H1 (cell line): Measurements from ENCODE around the gene RASD2. TPM values are rescaled to one million over a fixed set of nuclear protein-coding genes. Genes with fewer than 3 reads are reported as not detected.

ENCODE experiments used
- ATF3 ChIP-seq: IDR thresholded peaks from 2 replicates; pipeline ENCODE4 v1.6.1; 2011; ENCODE audit warnings: low read depth, mild to moderate bottlenecking, low read length; ENCODE audit not compliant: insufficient read depth
- BACH1 ChIP-seq: IDR thresholded peaks from 2 replicates; pipeline ENCODE4 v1.6.1; 2012; ENCODE audit warnings: low read length, improper control_type of control experiment
- BRCA1 ChIP-seq: IDR thresholded peaks from 2 replicates; pipeline ENCODE4 v1.6.1; 2012; ENCODE audit warnings: low read depth, low read length, improper control_type of control experiment
- CBX5 ChIP-seq: fragments of 300-800, 300-1000 bp; sonication (generic); IDR thresholded peaks from 2 replicates; pipeline ENCODE4 v1.7.1; 2016; ENCODE audit warnings: antibody characterized with exemption, low read length, low read depth
- CBX8 ChIP-seq: fragments of 300-800, 300-1000 bp; sonication (generic); IDR thresholded peaks from 2 replicates; pipeline ENCODE4 v1.7.1; 2016; ENCODE audit warnings: low read depth, low read length, borderline replicate concordance
- CHD1 ChIP-seq: IDR thresholded peaks from 2 replicates; pipeline ENCODE4 v1.6.1; 2012; ENCODE audit warnings: low read depth, low read length, improper control_type of control experiment
- FOSL1 ChIP-seq: IDR thresholded peaks from 2 replicates; pipeline ENCODE4 v1.6.1; 2011; ENCODE audit warnings: mild to moderate bottlenecking, low read depth, low read length, moderate library complexity; ENCODE audit not compliant: insufficient read depth
- GABPA ChIP-seq: IDR thresholded peaks from 2 replicates; pipeline ENCODE4 v1.6.1; 2011; ENCODE audit warnings: mild to moderate bottlenecking, low read length, moderate library complexity, borderline replicate concordance; ENCODE audit not compliant: insufficient read depth
- HDAC2 ChIP-seq, 2 experiments: fragments of 300-600 bp in 1 of 2; sonication (generic) in 1 of 2; IDR thresholded peaks; 2 replicates each; pipeline ENCODE4 v1.6.1; 2011 to 2012; ENCODE audit warnings: low read depth in 2 of 2, low read length in 2 of 2, mild to moderate bottlenecking in 2 of 2, moderate library complexity in 2 of 2, borderline replicate concordance in 1 of 2, inconsistent platforms in 1 of 2
- KDM1A ChIP-seq: fragments of 200-600, 300-600 bp; sonication (generic); IDR thresholded peaks from 2 replicates; pipeline ENCODE4 v1.7.1; 2016; ENCODE audit warnings: mild to moderate bottlenecking, low read length, borderline replicate concordance
- MAFK ChIP-seq: IDR thresholded peaks from 2 replicates; pipeline ENCODE4 v1.6.1; 2012; ENCODE audit warnings: low read depth, mild to moderate bottlenecking, improper control_type of control experiment, low read length
- MAX ChIP-seq: IDR thresholded peaks from 2 replicates; pipeline ENCODE4 v1.6.1; 2012; ENCODE audit warnings: inconsistent platforms
- NRF1 ChIP-seq: IDR thresholded peaks from 2 replicates; pipeline ENCODE4 v1.6.1; 2011; ENCODE audit warnings: mild to moderate bottlenecking, low read depth, low read length, improper control_type of control experiment
- POLR2AphosphoS5 ChIP-seq: IDR thresholded peaks from 2 replicates; pipeline ENCODE4 v1.6.1; 2011; ENCODE audit warnings: low read depth, low read length
- RAD21 ChIP-seq, 2 experiments: IDR thresholded peaks in 1 of 2; conservative IDR thresholded peaks in 1 of 2; 2 replicates each; pipeline ENCODE4 v1.6.1; 2011; ENCODE audit warnings: low read depth in 2 of 2, low read length in 2 of 2, improper control_type of control experiment in 1 of 2, inconsistent platforms in 1 of 2, mild to moderate bottlenecking in 1 of 2, moderate library complexity in 1 of 2
- SIN3A ChIP-seq, 2 experiments: IDR thresholded peaks in 1 of 2; conservative IDR thresholded peaks in 1 of 2; 2 replicates each; pipeline ENCODE4 v1.6.1; 2011 to 2012; ENCODE audit warnings: low read length in 2 of 2, improper control_type of control experiment in 1 of 2, low read depth in 1 of 2, mild to moderate bottlenecking in 1 of 2
- SP1 ChIP-seq: IDR thresholded peaks from 2 replicates; pipeline ENCODE4 v1.6.1; 2011; ENCODE audit warnings: low read depth, low read length
- TCF12 ChIP-seq: IDR thresholded peaks from 2 replicates; pipeline ENCODE4 v1.6.1; 2011; ENCODE audit warnings: low read depth, mild to moderate bottlenecking, low read length
- polyA plus RNA-seq, 7 experiments: library from polyadenylated mRNA; depleted of rRNA in 3 of 7; stranded (reverse) in 5 of 7; unstranded in 2 of 7; fragments of >200 nt in 5 of 7; fragments of 200-250 nt in 2 of 7; gene quantifications; 1 replicate in 5 of 7; 2 replicates in 1 of 7; 4 replicates in 1 of 7; pipeline versions ENCODE4 v1.2.1 to v1.2.3, GENCODE V29; 2011 to 2013; ENCODE audit warnings: missing spikeins in 2 of 7, mixed read lengths in 2 of 7
- total RNA-seq: library from RNA; stranded (reverse); fragmentation: NEBNext Ultra II Directional; extraction: Animal tissue kit (Norgen Biotek cat#: 25700); gene quantifications from 2 replicates; pipeline ENCODE4 v1.2.1, GENCODE V29; 2021

The RASD2 gene
- total and polyA plus RNA-seq, 2 of the 8 experiments (the other 6 are each of a cell fraction or from before 2014, with no cell fraction given), result 1.9 to 5.1 TPM

GRCh38 chr22:35547987-35548721 is 7.5 kb downstream of the RASD2 start (continued):
- TF ChIP-seq CHD1 (no peak), MAX (no peak), NRF1 (no peak), FOSL1 (no peak), HDAC2 (IDR thresholded peaks at IDR 0.05; ENCODE audit: borderline replicate concordance in 1 of 2, low read depth in 2 of 2, low read length in 2 of 2) (no peak), TCF12 (no peak), CBX5 (no peak), BRCA1 (no peak), SP1 (no peak), ATF3 (no peak), CBX8 (no peak), RAD21 (IDR thresholded peaks at IDR 0.05 in 1 of 2, conservative IDR thresholded peaks at IDR 0.05 in 1 of 2; ENCODE audit: low read depth in 2 of 2, low read length in 2 of 2) (peak; percentile 32 to 58; a peak in 3 of 4 replicates), KDM1A (no peak), BACH1 (peak; percentile 79), GABPA (0 out of 2 replicates have a peak, but pooled peaks have one; percentile 10), MAFK (peak; percentile 84), POLR2AphosphoS5 (no peak), SIN3A (conservative IDR thresholded peaks at IDR 0.05 in 1 of 2, IDR thresholded peaks at IDR 0.05 in 1 of 2; ENCODE audit: low read depth in 1 of 2, low read length in 2 of 2) (no peak)
